ENCODE data around the gene MPHOSPH8. TPM values are rescaled to one million over a fixed set of nuclear protein-coding genes. Genes with fewer than 3 reads are reported as not detected.

MPHOSPH8 gene, protein sequence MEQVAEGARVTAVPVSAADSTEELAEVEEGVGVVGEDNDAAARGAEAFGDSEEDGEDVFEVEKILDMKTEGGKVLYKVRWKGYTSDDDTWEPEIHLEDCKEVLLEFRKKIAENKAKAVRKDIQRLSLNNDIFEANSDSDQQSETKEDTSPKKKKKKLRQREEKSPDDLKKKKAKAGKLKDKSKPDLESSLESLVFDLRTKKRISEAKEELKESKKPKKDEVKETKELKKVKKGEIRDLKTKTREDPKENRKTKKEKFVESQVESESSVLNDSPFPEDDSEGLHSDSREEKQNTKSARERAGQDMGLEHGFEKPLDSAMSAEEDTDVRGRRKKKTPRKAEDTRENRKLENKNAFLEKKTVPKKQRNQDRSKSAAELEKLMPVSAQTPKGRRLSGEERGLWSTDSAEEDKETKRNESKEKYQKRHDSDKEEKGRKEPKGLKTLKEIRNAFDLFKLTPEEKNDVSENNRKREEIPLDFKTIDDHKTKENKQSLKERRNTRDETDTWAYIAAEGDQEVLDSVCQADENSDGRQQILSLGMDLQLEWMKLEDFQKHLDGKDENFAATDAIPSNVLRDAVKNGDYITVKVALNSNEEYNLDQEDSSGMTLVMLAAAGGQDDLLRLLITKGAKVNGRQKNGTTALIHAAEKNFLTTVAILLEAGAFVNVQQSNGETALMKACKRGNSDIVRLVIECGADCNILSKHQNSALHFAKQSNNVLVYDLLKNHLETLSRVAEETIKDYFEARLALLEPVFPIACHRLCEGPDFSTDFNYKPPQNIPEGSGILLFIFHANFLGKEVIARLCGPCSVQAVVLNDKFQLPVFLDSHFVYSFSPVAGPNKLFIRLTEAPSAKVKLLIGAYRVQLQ
- 5.4 and 9.2 TPM in 2 replicates for total RNA-seq (2014; rRNA removed; shearing (Covaris generic))

DNA sequence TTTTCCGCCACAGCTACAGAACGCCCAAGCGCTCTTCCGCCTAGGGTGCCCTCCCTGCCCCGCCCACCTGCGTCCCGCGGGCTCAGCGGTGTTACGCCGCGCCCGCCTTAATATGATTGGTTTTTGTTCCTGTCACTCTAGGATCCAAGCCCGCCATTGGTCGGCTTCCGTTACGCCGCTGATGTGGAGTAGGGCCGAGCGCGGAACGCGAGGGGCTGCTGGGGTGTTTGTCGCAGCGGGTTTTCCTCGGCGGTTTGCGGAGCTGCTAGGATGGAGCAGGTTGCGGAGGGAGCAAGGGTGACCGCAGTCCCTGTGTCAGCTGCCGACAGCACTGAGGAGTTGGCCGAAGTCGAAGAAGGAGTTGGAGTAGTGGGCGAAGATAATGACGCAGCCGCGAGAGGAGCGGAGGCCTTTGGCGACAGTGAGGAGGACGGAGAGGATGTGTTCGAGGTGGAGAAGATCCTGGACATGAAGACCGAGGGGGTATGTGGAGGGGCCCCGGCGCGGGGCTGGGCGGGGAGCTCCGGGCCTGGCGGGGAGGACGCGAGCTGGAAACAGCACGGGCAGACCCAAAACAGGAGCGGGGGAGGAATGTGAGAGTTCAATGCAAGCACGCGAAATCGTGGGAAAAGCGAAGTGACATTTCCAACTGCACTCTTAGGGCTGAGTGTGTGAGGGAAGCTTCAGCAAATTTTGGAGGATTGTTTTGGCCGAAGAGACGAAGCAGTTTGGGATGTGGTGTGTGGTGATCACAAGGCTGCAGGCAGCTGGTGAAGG, at the start of gene MPHOSPH8:
TSS of gene MPHOSPH8 (plus strand) at position 181 of the 777 bp plus-strand sequence. CDS start at position 271, 90 bp downstream.
- in situ Hi-C loops (cut with HindIII; ENCODE audit: low sequenced_read_pairs) = no loop called here
- peak; percentile 94 for DNase-seq (ENCODE audit: low spot score)

DNA sequence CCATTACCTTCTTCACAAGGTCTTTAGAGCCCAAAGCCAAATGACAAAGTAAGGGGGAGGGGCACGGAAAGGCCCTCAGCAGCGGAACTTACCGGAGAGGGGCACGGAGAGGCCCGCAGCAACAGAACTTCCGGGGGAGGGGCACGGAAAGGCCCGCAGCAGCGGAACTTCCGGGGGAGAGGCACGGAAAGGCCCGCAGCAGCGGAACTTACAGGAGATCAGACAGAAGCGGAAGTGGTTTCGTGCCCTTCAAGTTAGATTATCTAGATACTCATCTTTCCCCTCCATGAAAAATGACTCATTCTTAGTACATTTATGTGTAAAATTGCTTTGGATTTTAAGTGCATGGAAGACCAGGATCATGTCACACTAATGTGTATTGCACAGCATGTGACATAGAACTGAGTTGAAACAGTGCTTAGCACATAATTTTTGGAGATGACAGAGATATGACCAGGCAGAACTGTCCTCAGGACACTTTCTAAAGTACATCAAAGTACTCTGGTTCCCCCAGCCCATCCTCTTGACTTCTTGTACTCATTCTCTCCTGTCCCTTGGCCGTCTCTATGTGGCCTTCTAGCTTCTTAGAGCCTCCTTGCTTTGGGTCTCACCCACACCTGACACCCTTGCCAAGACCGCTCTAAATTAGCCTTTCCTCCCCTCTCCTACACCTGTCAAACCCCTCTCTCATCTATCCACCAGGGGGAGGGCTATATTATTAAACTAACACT, 46.4 kb upstream of the MPHOSPH8 start:
- no peak for DNase-seq (ENCODE audit: low spot score)
- in situ Hi-C loops (cut with HindIII; ENCODE audit: low sequenced_read_pairs) = no loop called here

DNA sequence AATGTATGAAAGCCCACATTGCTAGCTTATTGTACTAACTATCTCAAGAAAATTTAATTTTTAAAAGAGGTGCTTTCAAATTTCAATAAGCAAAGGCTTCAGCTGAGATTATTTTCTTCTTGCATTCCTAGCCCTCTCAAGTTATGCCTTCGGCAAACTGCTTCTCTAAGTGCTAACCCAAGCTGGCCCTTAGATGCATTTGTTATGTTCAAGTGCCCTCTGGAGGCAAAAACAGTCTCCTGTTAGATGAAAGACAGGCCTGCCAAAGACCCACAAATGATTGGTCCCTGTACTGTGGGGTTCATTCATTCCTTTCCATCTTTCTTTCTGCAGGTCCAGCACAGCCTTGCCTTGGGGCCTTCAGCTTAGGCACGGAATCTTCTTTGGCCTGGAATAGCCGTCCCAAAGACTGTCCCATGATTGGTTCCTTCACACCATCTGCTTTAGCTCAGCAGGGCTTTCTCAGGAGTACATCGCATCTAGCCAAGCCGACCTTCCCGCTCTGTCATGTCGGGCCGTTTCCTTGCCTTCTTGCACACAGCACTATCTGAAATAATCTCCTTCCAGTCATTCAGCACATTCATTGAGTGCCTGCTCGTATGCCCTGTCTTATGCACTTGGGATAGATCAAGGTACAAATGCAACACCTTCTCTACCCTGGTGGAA, 45.7 kb upstream of the MPHOSPH8 start:
- in situ Hi-C loops (cut with HindIII; ENCODE audit: low sequenced_read_pairs) = no loop called here

DNA sequence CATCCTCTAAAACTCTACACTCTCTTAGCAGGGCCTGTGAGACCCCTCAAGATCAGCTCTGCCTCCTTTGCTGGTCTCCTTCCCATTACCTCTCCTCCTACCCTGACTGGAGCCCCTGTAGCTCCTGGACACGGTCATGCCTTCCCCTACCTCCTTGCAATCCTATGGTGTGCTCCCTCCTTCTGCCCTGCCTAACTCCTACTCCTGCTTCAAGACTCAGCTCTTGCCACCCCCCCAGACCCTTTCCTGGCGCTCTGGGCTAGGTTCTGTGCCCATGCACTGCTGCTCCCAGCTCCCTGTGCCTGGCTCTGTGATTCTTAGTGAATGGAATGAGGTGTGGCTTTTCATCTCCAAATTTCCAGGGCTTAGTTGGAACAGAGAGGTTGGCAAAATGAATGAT, 44.1 kb upstream of the MPHOSPH8 start:
- in situ Hi-C loops (cut with HindIII; ENCODE audit: low sequenced_read_pairs) = no loop called here

More for the DNA sequence above, 45.7 kb upstream of the MPHOSPH8 start:
- DNase-seq (ENCODE audit: low spot score) = peak; percentile 41

DNA sequence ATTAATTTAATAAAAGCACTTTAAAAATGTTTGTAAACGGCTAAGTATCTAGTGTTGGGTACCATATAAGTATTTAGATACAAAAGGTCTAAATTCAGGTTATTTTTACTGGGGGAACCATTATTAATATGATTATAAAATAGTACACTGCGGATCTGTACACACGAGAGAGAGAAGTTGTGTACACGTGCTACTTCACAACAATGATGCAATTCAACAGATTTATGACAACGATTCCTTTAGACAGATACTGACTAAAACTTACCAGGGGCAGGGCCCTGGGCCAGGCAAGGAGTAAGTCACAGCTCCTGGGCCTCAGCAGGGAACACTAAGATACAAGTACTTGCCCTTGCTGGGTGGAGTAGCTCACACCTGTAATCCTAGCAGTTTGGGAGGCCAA, 43.0 kb upstream of the MPHOSPH8 start:
- in situ Hi-C loops (cut with HindIII; ENCODE audit: low sequenced_read_pairs) = no loop called here
- DNase-seq (ENCODE audit: low spot score) = no peak

More for the DNA sequence above, 44.1 kb upstream of the MPHOSPH8 start:
- DNase-seq (ENCODE audit: low spot score) = no peak

DNA sequence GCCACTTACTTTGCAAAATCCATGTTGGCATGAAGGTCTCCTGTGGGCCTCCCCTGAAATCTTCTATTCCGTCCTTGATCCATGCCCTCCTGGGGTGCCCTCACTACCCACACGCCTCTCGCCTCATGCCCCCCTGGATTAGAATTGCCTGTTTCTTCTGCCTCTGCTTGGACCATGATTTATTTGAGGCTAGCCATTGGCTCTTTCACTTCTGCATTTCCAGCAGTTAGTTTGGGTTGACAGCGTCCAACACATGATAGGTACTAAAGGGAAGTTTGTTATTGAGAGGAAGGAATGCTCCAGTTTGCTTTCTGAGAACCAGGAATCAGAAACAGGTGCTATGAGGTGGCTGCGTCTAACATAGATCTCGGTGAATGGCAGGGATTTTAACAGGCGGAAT, 41.6 kb upstream of the MPHOSPH8 start:
- in situ Hi-C loops (cut with HindIII; ENCODE audit: low sequenced_read_pairs) = no loop called here

DNA sequence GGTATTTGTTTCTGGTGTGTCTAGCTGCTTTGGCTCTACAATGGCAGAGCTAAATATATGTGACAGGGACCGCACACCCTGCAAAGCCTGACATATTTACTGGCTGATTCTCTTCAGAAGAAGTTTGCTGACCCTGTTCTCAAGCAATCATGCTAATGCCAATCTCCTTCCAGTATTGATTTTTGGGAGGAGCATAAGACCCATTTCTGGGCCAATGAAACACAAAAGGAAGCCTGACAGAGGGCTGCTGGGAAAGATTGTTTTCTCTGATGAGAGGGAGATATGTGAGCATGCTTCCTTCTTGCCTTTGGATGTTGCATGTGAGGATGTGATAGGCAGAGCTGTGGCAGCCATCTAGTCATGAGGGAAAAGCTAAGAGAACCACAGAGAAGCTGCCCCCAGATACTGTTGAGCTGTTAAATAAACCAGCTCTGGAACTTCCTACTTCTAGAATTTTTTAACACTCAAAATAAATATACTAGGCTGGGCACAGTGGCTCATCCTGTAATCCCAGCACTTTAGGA, 40.7 kb upstream of the MPHOSPH8 start:
- in situ Hi-C loops (cut with HindIII; ENCODE audit: low sequenced_read_pairs) = no loop called here
- DNase-seq (ENCODE audit: low spot score) = no peak

More for the DNA sequence above, 41.6 kb upstream of the MPHOSPH8 start:
- DNase-seq (ENCODE audit: low spot score) = no peak

DNA sequence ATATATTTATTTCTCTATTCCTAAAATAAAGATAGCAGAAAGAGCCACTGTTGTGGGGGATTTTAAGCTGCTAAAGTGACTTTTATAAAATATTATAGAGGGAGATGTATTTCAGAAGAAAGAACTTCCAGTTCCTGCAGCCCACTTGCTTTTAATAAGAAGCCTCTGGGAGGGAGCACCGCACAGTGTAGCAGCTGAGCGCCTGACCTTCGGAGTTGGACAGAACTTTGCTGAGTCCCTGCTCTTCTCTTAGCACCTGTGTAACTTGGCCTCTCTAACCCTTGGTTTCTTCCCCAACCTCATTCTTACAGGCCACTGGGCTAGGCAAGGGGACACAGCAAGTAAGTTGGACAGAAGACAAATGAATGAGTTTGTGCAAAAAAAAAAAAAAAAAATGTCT, 37.4 kb upstream of the MPHOSPH8 start:
- DNase-seq (ENCODE audit: low spot score) = no peak
- in situ Hi-C loops (cut with HindIII; ENCODE audit: low sequenced_read_pairs) = no loop called here

DNA sequence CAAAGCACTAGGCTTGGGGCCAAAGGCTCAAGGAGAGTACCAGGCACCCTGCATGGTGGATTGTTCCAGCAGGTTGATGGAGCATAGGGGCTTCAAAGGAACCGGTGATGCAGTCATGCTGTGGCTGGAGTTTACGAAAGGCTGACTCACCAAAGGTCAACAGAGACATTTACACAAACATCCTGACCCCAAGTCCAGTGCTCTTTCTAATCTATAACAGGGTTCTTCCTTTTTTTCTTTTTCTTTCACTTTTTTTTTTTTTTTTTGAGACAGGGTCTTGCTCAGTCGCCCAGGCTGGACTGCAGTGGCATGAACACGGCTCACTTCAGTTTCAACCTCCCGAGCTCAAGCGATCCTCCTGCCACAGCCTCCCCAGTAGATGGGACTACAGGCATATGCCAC, 36.5 kb upstream of the MPHOSPH8 start:
- DNase-seq (ENCODE audit: low spot score) = no peak
- in situ Hi-C loops (cut with HindIII; ENCODE audit: low sequenced_read_pairs) = no loop called here

DNA sequence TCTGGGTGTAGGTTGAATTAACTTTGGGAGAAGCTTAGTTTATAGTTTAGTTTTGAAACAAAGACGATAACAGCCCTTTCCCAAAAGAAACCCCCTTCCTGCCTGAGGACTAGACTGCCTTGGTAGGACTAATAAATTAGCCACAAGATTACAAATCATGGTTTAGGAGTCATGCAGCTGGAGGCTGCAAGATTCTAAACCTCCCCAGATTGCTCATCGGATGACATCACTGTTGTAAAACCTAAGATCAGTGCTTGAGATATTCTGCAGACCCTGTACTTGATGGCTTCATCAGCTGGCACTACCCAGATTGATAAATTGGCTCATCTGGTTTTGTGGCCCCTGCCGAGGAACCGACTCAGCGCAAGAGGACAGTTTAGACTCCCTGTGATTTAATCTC, 35.9 kb upstream of the MPHOSPH8 start:
- in situ Hi-C loops (cut with HindIII; ENCODE audit: low sequenced_read_pairs) = no loop called here
- DNase-seq (ENCODE audit: low spot score) = no peak

DNA sequence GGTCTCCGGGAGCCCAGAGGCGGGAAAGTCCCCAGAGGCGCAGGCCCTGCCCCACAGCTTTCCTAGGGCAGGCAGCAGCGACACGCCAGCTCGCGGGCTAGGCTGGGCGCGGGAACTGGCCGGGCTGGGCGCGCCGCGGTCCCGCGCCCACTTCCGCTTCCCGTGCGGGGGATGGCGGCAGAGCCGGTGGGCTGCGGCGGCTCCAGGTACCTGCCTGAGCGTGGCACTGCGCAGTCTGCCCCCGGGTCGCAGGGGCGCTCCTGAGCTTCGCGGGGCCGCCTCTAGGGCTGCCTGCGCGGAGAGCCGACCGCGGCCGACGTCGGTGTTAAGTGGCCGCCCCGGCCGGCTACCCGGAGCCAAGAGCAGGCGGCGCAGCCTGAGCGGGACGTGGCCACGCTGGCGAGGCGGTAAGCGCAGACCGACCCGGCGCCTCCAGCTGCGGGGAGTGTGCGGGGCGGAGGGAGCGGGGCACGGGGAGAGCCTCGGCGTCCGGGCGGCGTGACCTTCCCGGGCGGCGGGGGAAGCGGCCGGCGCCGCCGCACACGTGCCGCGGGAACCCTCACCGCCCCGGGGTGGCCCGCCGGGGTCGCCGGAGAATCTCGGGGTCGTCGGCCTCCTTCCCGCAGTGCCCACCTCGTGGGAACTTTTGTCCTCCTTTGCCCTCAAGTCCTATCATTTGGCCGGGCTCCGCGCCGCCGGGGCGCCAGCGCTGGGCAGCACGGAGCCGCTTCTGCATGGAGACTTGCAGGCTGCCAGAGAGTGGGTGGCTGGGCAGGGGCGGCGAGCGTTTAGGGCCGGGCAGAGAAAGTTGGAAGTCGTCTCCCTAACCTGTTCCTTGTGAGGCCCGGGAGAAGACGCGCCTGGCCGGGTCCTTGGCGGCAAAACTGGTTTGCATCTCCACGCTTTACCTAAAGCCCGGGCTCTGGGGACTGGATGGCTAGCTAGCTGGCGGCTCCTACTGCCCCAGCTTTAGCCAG, 31.4 kb upstream of the MPHOSPH8 start:
- in situ Hi-C loops (cut with HindIII; ENCODE audit: low sequenced_read_pairs) = no loop called here
- no peak for DNase-seq (ENCODE audit: low spot score)

DNA sequence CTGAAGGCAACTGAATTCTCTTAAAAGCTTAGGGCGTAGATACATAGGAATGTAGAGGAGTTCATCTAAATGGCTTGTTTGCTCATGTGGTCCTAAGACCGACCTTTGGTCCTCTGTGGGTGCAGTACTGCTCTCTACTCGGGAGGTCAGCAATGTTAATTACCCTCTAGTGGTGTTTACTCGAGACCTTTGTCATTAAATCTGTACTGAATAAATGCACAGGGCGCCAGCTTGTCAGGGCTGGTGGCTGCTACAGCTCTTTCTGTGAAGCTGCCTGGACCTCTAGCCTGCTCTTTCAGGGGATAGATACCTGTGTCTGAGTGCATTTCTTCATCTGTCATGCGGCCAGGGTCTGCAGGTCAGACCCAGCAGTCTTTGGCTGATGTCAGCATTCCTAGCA, 29.2 kb upstream of the MPHOSPH8 start:
- in situ Hi-C loops (cut with HindIII; ENCODE audit: low sequenced_read_pairs) = no loop called here
- no peak for DNase-seq (ENCODE audit: low spot score)

DNA sequence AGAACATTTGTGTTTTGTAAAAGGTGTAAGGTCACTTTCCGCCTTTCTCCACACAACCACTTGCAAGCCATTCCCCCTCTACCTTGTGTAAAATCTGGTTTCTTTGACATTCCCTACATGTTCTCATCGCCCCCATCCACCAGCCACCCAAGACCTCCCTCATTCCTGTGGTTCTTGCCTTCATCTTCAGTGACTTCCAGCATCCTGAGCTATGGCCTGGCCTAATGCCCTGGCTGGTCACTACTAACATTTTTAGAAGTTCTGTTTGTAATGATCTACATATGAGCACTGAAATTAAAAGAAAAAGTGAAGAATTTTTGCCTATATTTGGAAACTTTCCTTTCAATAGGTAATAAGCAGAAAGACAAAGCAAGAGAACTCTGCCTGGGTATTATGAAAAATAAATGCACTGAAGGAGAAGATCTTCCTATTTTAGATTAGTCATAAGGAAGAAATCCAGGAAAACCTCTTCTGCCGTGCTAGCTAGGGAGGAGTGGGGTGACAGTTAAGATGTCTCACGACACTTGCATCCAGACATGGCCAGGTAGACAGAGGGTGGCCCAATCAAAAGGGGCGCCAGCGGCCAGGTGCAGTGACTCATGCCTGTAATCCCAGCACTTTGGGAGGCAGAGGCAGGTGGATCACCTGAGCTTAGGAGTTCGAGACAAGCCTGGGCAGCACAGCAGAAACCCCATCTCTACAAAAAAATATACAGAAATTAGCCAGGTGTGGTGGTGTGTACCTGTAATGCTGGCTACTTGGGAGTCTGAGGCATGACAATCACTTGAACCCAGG, 28.1 kb upstream of the MPHOSPH8 start:
- in situ Hi-C loops (cut with HindIII; ENCODE audit: low sequenced_read_pairs) = no loop called here
- DNase-seq (ENCODE audit: low spot score) = no peak

DNA sequence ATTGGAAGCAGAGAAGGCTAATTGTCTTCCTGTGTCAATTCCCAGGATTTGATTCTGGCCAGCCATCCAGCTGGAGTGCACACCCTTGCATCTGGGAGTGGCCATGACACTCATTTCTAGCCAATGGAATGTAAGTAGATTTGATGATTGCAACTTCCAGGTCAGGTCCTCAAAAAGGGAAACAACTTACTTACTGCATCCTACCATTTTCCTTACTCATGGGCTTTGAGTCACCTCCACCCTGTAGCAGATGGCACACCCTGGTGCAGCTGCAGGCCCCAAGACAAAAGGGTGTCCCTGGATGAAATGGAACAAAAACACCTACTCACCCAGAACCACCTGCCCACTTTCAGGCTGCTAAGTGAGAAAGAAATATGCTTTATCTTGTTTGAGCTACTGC, 27.3 kb upstream of the MPHOSPH8 start:
- no peak for DNase-seq (ENCODE audit: low spot score)
- in situ Hi-C loops (cut with HindIII; ENCODE audit: low sequenced_read_pairs) = no loop called here

DNA sequence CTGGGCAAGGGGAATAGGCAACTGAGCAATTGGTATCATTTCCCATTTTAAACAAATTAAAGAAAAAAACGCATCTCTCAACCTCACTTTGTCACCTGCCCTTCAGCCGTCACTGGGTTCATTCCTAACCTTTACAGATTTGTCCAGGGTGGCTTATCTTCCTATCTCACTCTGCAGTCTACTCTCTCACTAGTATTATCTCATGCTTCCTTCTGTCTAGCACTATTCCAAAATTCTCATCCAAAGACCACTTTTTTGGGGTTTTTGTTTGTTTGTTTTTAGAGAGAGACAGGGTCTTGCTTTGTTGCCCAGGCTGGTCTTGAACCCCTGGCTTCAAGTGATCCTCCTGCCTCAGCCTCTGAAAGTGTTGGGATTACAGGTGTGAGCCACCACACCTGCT, 26.7 kb upstream of the MPHOSPH8 start:
- in situ Hi-C loops (cut with HindIII; ENCODE audit: low sequenced_read_pairs) = no loop called here
- no peak for DNase-seq (ENCODE audit: low spot score)

DNA sequence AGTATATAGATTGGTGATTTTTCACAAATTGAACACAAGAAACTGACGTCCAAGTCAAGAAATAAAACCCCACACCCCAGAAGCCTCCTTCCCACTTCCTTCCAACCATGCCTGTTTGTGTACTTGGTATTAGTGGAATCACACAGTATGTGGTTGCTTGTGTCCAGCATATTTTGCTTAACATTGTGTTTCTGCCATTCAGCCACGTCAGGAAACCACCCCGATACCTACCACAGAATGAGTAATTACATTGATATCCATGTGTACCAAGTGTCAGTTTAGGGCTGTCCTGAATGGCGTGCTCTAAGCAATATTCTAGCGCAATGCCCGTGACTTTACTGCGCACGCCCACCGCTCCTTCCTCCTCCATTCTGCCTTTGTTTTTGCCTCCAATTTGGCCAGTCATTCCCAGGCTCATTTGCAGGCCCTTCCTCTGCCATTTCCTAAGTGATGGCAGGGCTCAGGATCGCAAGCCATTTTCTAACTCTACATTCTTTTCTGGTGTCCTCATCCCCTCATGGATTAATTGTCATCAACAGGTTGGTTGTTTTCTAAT, 25.9 kb upstream of the MPHOSPH8 start:
- in situ Hi-C loops (cut with HindIII; ENCODE audit: low sequenced_read_pairs) = no loop called here
- DNase-seq (ENCODE audit: low spot score) = no peak
